ENCODE results near the gene ROBO2.

The ROBO2 gene

GRCh38 chr3:77601823-77602415, 562.0 kb downstream of the ROBO2 start:
- no peak for DNase-seq

DNA sequence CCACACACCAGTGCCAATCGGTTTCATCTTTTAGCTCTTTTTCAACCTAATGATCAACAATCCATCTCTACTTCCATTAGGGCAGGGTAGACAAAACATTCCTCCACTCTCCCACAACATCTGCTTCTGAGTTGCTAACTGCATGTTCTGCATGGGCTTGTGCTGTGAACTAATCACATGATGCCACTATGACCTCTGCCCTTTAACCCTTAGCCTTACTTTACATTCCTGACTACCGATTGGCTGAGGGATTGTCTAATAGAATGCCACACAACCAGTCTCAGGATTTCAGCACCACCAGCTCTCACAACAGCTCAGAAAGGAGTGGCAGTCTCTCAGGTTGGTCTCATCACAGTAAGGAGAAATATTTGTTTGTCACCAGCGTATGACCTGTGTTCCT, 562.8 kb downstream of the ROBO2 start:
- DNase-seq = no peak

GRCh38 chr3:77605308-77605707, 565.4 kb downstream of the ROBO2 start:
- no peak for DNase-seq

DNA sequence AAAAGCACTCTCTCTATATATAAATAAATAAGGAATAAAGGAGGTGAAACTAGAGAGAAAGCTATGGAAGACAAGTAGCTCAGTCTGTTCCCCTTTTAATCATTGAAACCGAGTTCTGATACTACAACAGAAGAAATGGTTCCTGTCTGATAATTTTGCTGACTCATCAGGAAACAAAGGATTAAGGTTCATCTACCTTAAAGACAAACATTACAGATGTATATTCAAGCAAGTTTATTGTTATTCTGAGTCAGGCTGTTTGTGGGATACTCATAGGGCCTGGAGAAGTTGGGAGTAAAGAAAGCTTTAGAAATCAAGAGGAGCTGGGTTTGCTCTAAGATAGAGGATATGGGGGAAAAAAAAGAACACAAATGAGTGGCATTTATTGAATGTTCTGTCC, 566.0 kb downstream of the ROBO2 start:
- no peak for DNase-seq

DNA sequence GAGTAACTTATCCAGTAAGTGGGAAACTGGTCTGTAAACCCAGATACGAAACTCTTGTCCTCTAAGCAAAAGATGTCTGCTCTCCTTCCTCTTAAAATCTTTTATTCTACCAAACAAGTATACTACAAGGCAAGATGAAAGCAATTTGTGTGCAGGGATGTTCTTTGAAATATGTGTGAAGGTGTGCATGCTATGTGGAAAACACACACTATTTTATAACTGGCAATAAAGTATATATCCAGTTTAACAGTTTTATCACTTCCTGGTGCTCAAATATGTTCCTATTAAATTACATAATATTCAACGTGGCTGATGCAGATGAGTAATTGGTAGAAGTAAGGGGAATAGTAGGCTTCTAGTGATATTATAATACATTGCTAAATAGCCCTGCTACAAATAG, 566.5 kb downstream of the ROBO2 start:
- DNase-seq = no peak

DNA sequence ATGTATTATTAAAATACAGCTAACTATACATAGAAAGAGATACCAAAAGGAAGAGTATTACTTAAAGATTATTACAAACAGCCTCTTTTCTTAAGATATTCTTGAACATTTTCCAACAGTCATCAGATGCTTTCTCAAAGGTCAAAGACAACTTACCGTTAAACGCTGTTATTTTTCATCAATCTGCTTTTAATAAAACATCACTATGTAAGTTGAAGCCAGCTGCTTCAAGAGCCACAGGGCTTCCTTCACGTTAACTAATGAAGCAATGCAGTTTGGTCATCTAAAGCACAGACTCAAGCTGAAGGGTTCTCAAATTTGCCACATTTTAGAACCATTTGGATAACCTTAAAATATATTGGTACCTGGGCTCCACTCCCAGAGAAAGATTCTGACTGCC, 578.8 kb downstream of the ROBO2 start:
- DNase-seq = no peak

DNA sequence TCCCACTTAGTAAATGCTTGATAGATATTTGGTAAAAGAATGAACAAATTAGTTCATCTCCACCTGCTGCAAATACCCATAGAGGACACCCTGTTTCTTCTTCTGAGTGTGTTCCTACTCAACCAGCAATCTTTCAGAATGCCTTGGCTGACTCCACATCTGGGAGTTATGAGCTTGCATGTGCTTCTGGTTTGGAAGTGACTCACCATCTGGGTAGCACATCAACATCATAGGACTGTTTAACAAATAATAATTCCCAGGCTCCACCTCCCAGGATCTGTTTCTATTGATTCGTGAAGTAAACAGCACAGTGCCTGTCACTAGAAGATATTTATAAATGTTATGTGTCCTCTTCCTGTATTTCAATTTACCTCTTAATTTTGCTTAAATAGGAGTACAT, 580.1 kb downstream of the ROBO2 start:
- no peak for DNase-seq

- DNase-seq = no peak
Measured at GRCh38 chr3:77623500-77623899, 583.6 kb downstream of the ROBO2 start.

DNA sequence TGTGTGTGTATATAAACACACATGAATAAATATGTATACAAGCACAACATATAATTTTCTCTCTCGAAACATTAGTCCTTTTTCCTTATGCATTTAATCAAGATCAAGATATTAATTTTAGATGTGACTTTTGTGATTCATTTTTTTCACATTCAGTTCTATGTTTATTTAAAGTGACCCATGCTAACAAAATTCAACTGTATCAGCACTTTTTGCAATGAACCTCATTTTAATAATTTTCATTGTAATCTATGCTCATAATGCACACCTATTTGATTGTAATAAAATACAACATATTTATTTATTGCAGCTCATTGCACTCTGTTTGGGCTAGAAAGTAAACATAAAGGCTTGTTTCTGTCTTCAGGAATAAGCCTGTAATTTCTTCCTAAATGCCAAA, 586.3 kb downstream of the ROBO2 start:
- no peak for DNase-seq

- DNase-seq = no peak
Measured at GRCh38 chr3:77648214-77648613, 608.3 kb downstream of the ROBO2 start.

GRCh38 chr3:77648664-77649063, 608.8 kb downstream of the ROBO2 start:
- no peak for DNase-seq

- DNase-seq = no peak
Measured at GRCh38 chr3:77652624-77653023, 612.7 kb downstream of the ROBO2 start.

DNA sequence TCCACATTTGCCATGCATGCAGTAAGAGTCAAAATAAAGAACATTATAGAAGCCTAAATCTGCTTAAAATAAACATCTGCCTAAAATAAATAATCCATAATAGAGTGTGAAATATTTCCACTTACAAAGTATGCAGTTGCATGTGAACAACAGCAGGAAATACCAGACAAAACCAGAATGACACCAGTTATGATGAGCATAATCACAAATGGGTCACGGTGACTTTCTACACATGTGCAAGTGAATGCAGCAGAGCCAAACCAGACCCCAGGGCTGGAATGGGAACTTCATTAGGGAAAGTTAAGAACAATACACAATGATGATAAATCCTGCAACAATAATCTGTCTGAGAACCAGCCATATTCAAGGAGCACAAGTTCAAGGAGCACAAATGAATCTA, 615.5 kb downstream of the ROBO2 start:
- DNase-seq = no peak

DNA sequence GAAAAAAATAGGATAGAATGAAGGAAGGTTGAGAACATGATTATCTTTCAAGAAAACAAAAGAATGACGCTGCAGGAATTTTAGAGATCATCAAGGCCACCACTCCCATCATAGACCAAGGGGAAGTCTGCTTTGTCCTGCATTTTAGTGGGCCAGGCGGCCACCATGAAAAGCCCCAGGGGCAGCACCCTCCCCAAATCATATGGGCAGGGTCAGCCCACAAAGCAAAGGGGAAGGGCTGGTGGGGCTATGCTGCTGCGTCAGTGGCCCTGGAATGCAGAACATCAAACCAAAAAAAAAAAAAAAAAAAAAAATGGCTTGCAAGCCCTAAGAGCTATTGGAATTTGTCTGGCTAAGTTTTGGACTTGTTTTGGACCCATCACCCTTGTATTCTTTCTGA, 620.8 kb downstream of the ROBO2 start:
- no peak for DNase-seq

DNA sequence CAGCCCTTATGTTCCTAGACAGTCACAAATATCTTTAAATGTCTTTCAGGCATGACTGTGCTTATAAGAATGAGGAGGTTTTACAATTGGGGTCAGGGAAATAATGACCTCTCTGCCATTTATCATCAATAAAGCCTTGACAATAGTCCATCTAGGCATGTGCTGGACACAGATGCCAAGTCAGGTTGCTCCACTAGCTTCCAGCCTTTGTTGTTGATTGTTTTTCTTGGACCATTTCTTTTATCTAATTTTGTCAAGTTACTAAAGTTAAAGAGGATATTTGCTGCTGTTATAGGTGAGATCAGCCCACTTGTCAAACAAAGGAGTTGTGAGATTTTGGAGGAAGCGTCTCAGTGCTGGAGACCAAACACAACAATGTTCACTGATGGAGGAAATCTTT, 628.0 kb downstream of the ROBO2 start:
- no peak for DNase-seq

DNA sequence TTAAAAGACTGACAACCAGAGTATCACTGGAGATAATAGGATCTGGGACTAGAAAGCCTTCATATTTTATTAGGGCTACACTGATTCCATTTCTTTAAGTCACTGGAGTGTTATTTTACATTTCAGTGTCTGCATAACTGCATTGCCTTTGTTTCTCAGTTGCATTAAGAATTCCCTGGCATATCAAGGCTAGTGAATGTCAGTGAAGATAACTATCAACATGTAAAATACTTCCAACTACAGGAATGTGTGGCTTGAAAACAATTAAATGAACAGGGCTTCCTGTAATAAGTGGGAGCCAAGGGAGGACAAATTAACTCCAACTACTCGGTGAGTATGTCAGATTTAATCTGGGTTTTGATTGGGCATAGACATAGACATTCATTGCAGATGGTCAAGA, 628.5 kb downstream of the ROBO2 start:
- DNase-seq = no peak

DNA sequence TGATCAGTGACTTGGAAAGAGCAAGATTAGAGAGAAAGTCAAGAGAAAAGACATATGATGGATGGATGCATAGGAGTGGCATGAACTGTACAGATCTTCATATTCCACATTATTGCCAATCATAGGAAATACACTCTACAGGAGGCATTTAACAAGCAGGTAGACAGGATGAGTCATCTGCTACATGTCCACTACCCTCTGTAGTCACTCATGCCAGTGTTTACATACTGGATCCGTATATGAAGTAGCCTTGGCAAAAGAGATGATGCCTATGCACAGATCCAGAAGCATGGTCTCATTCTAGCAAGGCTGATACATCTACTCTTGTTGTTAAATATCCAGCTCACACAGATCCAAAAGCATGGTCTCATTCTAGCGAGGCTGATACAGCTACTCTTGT, 632.1 kb downstream of the ROBO2 start:
- no peak for DNase-seq

GRCh38 chr3:77682162-77682561, 642.3 kb downstream of the ROBO2 start:
- DNase-seq = no peak

DNA sequence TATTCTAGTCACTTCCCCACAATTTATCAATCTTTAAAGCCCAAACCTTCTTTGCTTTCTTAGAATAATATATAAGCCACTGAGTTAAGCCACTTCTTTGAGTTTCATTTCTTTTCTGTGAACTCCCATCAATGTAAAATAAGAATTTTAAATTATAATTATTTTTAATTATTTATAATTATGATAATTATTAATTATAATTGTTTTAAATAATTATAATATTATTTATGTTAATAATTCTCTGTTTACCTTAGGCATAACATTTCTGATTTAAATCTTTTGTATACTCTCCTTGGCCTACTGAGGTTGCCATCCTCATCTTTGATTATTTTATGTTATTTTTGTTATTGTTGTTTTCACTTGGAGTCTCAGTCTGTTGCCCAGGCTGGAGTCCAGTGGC, 644.2 kb downstream of the ROBO2 start:
- DNase-seq = no peak

- DNase-seq = no peak
Measured at GRCh38 chr3:77685713-77686112, 645.8 kb downstream of the ROBO2 start.

- no peak for DNase-seq
Measured at GRCh38 chr3:77686560-77686959, 646.7 kb downstream of the ROBO2 start.

- no peak for DNase-seq
Measured at GRCh38 chr3:77687545-77687944, 647.6 kb downstream of the ROBO2 start.

- DNase-seq = no peak
Measured at GRCh38 chr3:77690284-77690845, 650.5 kb downstream of the ROBO2 start.

DNA sequence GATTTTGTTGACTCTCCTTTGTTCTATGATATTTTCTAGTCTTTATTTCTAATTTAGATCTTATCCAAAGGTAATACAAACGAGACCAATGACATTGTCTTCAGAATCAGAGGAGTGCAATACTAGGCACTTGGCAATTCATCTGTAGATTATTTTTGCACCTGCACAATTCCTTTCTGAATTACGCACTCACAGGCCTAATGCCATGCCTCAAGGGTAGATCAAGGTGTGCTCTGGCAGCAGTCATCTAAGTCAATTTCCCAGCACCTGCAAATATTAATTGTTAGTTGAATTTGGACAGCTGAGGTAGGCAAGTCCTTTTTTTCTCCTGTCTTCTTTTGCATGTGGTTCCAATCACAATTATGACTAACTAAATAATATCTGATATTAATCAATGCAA, 653.2 kb downstream of the ROBO2 start:
- no peak for DNase-seq

DNA sequence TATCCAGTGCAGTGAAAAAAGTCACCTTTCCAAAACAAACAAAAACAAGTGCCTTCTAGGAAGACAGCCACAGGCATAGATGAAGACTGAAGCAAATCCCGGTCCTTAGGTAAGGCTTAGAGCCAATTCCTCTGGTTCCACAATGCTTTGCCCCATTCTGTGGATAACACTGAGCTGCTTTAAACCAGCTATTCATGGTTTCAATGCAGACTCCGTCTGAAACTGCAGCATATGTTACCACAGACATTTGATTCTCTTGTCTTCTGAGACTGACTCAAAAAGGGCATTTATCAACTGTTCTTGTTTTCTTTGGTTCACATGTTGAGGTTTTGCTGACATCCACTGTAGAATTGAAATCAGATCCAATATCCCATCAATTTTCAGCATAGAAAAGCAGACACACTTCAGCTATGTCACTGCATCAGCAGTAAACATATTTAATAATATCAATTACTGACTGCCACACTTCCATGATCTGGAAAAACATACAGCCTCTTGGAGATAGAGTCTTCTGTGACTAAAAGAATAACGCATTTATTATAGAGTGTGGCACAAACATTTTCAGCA, 659.3 kb downstream of the ROBO2 start:
- DNase-seq = no peak
